H7 (cell line): ENCODE measurements around the gene KRT82. TPM values are rescaled to one million over a fixed set of nuclear protein-coding genes. Genes with fewer than 3 reads are reported as not detected.
A peak's percentile ranks its signal among the peaks of the same experiment; 100 is the strongest.
"Not testable (repeated sequence)": the region's sequence is repeated elsewhere in the genome, so short reads cannot be mapped to it uniquely, and the experiment has no call there.

Source experiments
- DNase-seq: peaks from one replicate; pipeline ENCODE4 v3.0.0; 2012
- H3K27me3 ChIP-seq: 2 replicates; pipeline ENCODE4 v1.6.0; 2011; ENCODE audit warnings: mild to moderate bottlenecking, low read length; ENCODE audit not compliant: control insufficient read depth, insufficient read depth
- H3K36me3 ChIP-seq: replicated peaks from 2 replicates; pipeline ENCODE4 v1.5.1; 2011; ENCODE audit warnings: low read length; ENCODE audit not compliant: control insufficient read depth, insufficient read depth
- H3K4me3 ChIP-seq: 2 replicates; pipeline ENCODE4 v1.5.1; 2011; ENCODE audit warnings: low read depth, mild to moderate bottlenecking, control low read depth, low read length, moderate library complexity; ENCODE audit not compliant: insufficient read depth
- total RNA-seq: library from RNA; depleted of rRNA; stranded (reverse); fragments of >200 nt; shearing (Covaris generic); gene quantifications from 2 replicates; pipeline ENCODE4 v1.2.3, GENCODE V29; 2014; rRNA removed

Gene KRT82
- total RNA-seq = not detected in 2 replicates

- no peaks in the 10 kb centered on the region for H3K36me3 ChIP-seq
- H3K4me3 ChIP-seq = no peak within 1 kb of the TSS
- DNase-seq = no peak
- no peaks in the 10 kb centered on the region for H3K27me3 ChIP-seq
Observed at GRCh38 chr12:52405922-52406385, at the start of gene KRT82. KRT82 (minus strand) TSS chr12:52406335; CDS start chr12:52406277, 58 bp downstream.

- H3K36me3 ChIP-seq = no peaks in the 10 kb centered on the region
- no peak overlapping the region for H3K4me3 ChIP-seq
- H3K27me3 ChIP-seq = no peaks in the 10 kb centered on the region
- no peak for DNase-seq
Observed at GRCh38 chr12:52455821-52456220, 49.7 kb upstream of the KRT82 start.

GRCh38 chr12:52454411-52455201, 48.5 kb upstream of the KRT82 start:
- H3K36me3 ChIP-seq = no peaks in the 10 kb centered on the region
- no peaks in the 10 kb centered on the region for H3K27me3 ChIP-seq
- H3K4me3 ChIP-seq = no peak overlapping the region
- peak; percentile 42 for DNase-seq

GRCh38 chr12:52452101-52452500, 46.0 kb upstream of the KRT82 start, which contains the start of gene KRT6B:
KRT6B (minus strand) TSS chr12:52452146; CDS start chr12:52452078, 68 bp downstream.
- H3K4me3 ChIP-seq = no peak within 1 kb of the TSS
- DNase-seq = no peak
- H3K36me3 ChIP-seq = no peaks in the 10 kb centered on the region
- H3K27me3 ChIP-seq = no peaks in the 10 kb centered on the region

GRCh38 chr12:52448228-52448627, 42.1 kb upstream of the KRT82 start:
- Histone ChIP-seq H3K27me3 (no peaks in the 10 kb centered on the region), H3K36me3 (no peaks in the 10 kb centered on the region), H3K4me3 (no peak overlapping the region)
- DNase-seq = no peak

- not testable (repeated sequence) for H3K27me3 ChIP-seq, H3K4me3 ChIP-seq, DNase-seq, H3K36me3 ChIP-seq
Observed at GRCh38 chr12:52447196-52447595, 41.1 kb upstream of the KRT82 start.

- no peak overlapping the region for H3K4me3 ChIP-seq
- DNase-seq = peak; percentile 3
- no peaks in the 10 kb centered on the region for H3K27me3 ChIP-seq
- H3K36me3 ChIP-seq = no peaks in the 10 kb centered on the region
Observed at GRCh38 chr12:52446367-52447045, 40.4 kb upstream of the KRT82 start.

- Histone ChIP-seq H3K36me3 (no peaks in the 10 kb centered on the region), H3K27me3 (no peaks in the 10 kb centered on the region), H3K4me3 (no peak overlapping the region)
- DNase-seq = no peak
Observed at GRCh38 chr12:52445876-52446275, 39.7 kb upstream of the KRT82 start.

- no peaks in the 10 kb centered on the region for H3K36me3 ChIP-seq
- H3K4me3 ChIP-seq = no peak overlapping the region
- no peaks in the 10 kb centered on the region for H3K27me3 ChIP-seq
- DNase-seq = no peak
Observed at GRCh38 chr12:52444647-52445595, 38.8 kb upstream of the KRT82 start.

GRCh38 chr12:52443966-52444365, 37.8 kb upstream of the KRT82 start:
- DNase-seq = no peak
- no peaks in the 10 kb centered on the region for H3K27me3 ChIP-seq
- no peak overlapping the region for H3K4me3 ChIP-seq
- no peaks in the 10 kb centered on the region for H3K36me3 ChIP-seq

GRCh38 chr12:52442600-52443061, 36.5 kb upstream of the KRT82 start:
- H3K4me3 ChIP-seq = no peak overlapping the region
- H3K36me3 ChIP-seq = no peaks in the 10 kb centered on the region
- H3K27me3 ChIP-seq = no peaks in the 10 kb centered on the region; the same call in 1 of the 2 replicates
- peak; percentile 79 for DNase-seq

GRCh38 chr12:52441320-52441911, 35.3 kb upstream of the KRT82 start:
- DNase-seq = no peak

GRCh38 chr12:52440821-52441319, 34.7 kb upstream of the KRT82 start:
- no peaks in the 10 kb centered on the region; the same call in 1 of the 2 replicates for H3K27me3 ChIP-seq
- no peaks in the 10 kb centered on the region for H3K36me3 ChIP-seq
- no peak overlapping the region for H3K4me3 ChIP-seq
- DNase-seq = no peak

More at GRCh38 chr12:52441320-52441911, 35.3 kb upstream of the KRT82 start:
- Histone ChIP-seq H3K36me3 (no peaks in the 10 kb centered on the region), H3K4me3 (no peak overlapping the region), H3K27me3 (no peaks in the 10 kb centered on the region; the same call in 1 of the 2 replicates)
